OCI-LY1 (cell line): ENCODE results near the gene CAMK2D.

ENCODE experiments used
- CTCF ChIP-seq: fragments of 200-600 bp; sonication (generic), shearing (Covaris generic); IDR thresholded peaks from 2 replicates; pipeline ENCODE4 v1.5.1; 2017; ENCODE audit warnings: mild to moderate bottlenecking, antibody characterized with exemption, low read length, moderate library complexity, mixed read lengths
- EZH2 ChIP-seq: fragments of 200-600 bp; sonication (generic), shearing (Covaris generic); IDR thresholded peaks from 2 replicates; pipeline ENCODE4 v1.8.0; 2017; ENCODE audit warnings: borderline replicate concordance, mixed run types, mild to moderate bottlenecking, antibody characterized with exemption, low read length, moderate library complexity, mixed read lengths

- TF ChIP-seq CTCF (no peak), EZH2 (no peak)
Measured at GRCh38 chr4:113621633-113622032, 139.9 kb downstream of the CAMK2D start.
